DOHH2 (cell line): ENCODE results near the gene SAMD8.

ENCODE experiments used
- EZH2phosphoT487 ChIP-seq: fragments of 200-600 bp; sonication (generic); IDR thresholded peaks from 2 replicates; pipeline ENCODE4 v1.6.1; 2017; ENCODE audit warnings: borderline replicate concordance, mild to moderate bottlenecking, antibody characterized with exemption, low read length, moderate library complexity, mixed read lengths
- TF ChIP-seq, protein P1 (sequence below): fragments of 200-600 bp; sonication (generic); IDR thresholded peaks from one replicate; pipeline ENCODE4 v1.5.1; 2014; ENCODE audit warnings: antibody characterized with exemption, mild to moderate bottlenecking, low read depth, low read length; ENCODE audit not compliant: poor library complexity, severe bottlenecking

DNA sequence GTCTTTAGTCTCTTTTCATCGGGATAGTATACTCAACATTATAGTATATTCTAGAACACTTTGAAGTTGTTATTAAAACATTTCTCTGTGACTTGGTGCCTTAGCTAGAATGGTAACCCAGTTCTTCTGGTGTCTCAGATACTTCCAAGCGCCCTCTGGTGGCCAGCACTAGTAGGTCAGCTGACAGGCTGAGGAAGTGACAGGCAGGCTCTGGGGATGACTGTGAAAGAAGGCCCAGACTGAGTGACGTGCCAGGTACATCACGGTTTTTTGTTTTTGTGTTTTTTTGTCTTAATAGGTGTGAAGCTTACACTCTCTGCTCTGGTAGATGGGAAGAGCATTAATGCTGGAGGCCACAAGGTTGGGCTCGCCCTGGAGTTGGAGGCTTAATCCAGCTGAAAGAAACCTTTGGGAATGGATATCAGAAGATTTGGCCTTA is 119.2 kb downstream of the SAMD8 start:
- no peak for TF ChIP-seq EZH2phosphoT487
- TF ChIP-seq, protein P1, sequence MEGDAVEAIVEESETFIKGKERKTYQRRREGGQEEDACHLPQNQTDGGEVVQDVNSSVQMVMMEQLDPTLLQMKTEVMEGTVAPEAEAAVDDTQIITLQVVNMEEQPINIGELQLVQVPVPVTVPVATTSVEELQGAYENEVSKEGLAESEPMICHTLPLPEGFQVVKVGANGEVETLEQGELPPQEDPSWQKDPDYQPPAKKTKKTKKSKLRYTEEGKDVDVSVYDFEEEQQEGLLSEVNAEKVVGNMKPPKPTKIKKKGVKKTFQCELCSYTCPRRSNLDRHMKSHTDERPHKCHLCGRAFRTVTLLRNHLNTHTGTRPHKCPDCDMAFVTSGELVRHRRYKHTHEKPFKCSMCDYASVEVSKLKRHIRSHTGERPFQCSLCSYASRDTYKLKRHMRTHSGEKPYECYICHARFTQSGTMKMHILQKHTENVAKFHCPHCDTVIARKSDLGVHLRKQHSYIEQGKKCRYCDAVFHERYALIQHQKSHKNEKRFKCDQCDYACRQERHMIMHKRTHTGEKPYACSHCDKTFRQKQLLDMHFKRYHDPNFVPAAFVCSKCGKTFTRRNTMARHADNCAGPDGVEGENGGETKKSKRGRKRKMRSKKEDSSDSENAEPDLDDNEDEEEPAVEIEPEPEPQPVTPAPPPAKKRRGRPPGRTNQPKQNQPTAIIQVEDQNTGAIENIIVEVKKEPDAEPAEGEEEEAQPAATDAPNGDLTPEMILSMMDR = peak; percentile 97
